PC-3 (cell line): Measurements from ENCODE around the gene BTD. TPM values are rescaled to one million over a fixed set of nuclear protein-coding genes. Genes with fewer than 3 reads are reported as not detected.

ENCODE experiments used
- ATAC-seq: fragments of 200-7000 bp; cut with Tn5 transposase; 2 replicates; pipeline ENCODE4 v1.9.1; 2020; ENCODE audit warnings: mild to moderate bottlenecking, moderate library complexity
- BruUV-seq: library from RNA; stranded (reverse); fragments of 400-500 nt; replicated peaks from 2 replicates; lab custom pipeline; 2021; lab: Mats Ljungman, UMichigan
- CTCF ChIA-PET: fragments of 300-600 bp; sonication (Branson Sonifier 250); formaldehyde crosslinking; loops from one replicate; lab custom pipeline; 2022; ENCODE audit warnings: antibody characterized with exemption; lab: Charles Lee
- POLR2A ChIA-PET: fragments of 300-600 bp; sonication (Branson Sonifier 250); formaldehyde crosslinking; loops from one replicate; lab custom pipeline; 2022; ENCODE audit warnings: antibody characterized with exemption; ENCODE audit not compliant: unreplicated experiment; lab: Charles Lee
- DNase-seq: peaks from one replicate; pipeline ENCODE4 v3.0.0-alpha.2; 2015
- H2AFZ ChIP-seq: fragments of 300-600 bp; sonication (generic); 2 replicates; pipeline ENCODE4 v1.6.0; 2016; ENCODE audit warnings: antibody characterized with exemption, low read length
- H3F3A ChIP-seq: fragments of 300-600 bp; sonication (generic); one replicate; pipeline ENCODE4 v1.6.0; 2017; ENCODE audit warnings: antibody characterized with exemption, low read length, control low read depth, mild to moderate bottlenecking; ENCODE audit not compliant: unreplicated experiment
- H3K27ac ChIP-seq: fragments of 300-600 bp; sonication (generic); 2 replicates; pipeline ENCODE4 v1.5.1; 2016; ENCODE audit warnings: mild to moderate bottlenecking, low read length
- H3K27me3 ChIP-seq: fragments of 300-600 bp; sonication (generic); 2 replicates; pipeline ENCODE4 v1.6.1; 2016; ENCODE audit warnings: low read length, mixed read lengths
- H3K36me3 ChIP-seq: fragments of 300-600 bp; sonication (generic); 2 replicates; pipeline ENCODE4 v1.6.1; 2016; ENCODE audit warnings: low read depth, mixed run types, low read length, mixed read lengths
- H3K4me1 ChIP-seq: fragments of 300-600 bp; sonication (generic); 2 replicates; pipeline ENCODE4 v1.5.1; 2016; ENCODE audit warnings: low read length; ENCODE audit not compliant: insufficient read depth
- H3K4me2 ChIP-seq: fragments of 300-600 bp; sonication (generic); 2 replicates; pipeline ENCODE4 v1.6.0; 2016; ENCODE audit warnings: low read length
- H3K4me3 ChIP-seq: fragments of 300-600 bp; sonication (generic); 2 replicates; pipeline ENCODE4 v1.5.1; 2016; ENCODE audit warnings: mild to moderate bottlenecking, low read length, mixed read lengths
- H3K79me2 ChIP-seq: fragments of 300-600 bp; sonication (generic); 2 replicates; pipeline ENCODE4 v1.6.1; 2017; ENCODE audit warnings: low read length, mixed read lengths
- H3K9ac ChIP-seq: fragments of 300-600 bp; sonication (generic); 2 replicates; pipeline ENCODE4 v1.6.0; 2016; ENCODE audit warnings: mild to moderate bottlenecking, low read length
- H3K9me2 ChIP-seq: fragments of 300-600 bp; sonication (generic); replicated peaks from 2 replicates; pipeline ENCODE4 v1.6.1; 2016; ENCODE audit warnings: mixed run types, low read length, mixed read lengths
- H3K9me3 ChIP-seq: fragments of 300-600 bp; sonication (generic); 2 replicates; pipeline ENCODE4 v1.6.1; 2016; ENCODE audit warnings: low read length, mixed read lengths
- H4K20me1 ChIP-seq: fragments of 300-600 bp; sonication (generic); 2 replicates; pipeline ENCODE4 v1.6.1; 2016; ENCODE audit warnings: low read length, mixed read lengths
- EZH2 ChIP-seq: fragments of 300-600 bp; sonication (generic); IDR thresholded peaks from one replicate; pipeline ENCODE4 v1.6.1; 2017; ENCODE audit warnings: antibody characterized with exemption, mild to moderate bottlenecking, low read length; ENCODE audit not compliant: unreplicated experiment
- EZH2phosphoT487 ChIP-seq: fragments of 300-600 bp; sonication (generic); IDR thresholded peaks from 2 replicates; pipeline ENCODE4 v1.6.1; 2018; ENCODE audit warnings: mild to moderate bottlenecking, antibody characterized with exemption, low read length, borderline replicate concordance
- intact Hi-C: fragments of 100-400 bp; cut with micrococcal nuclease; formaldehyde crosslinking; loops from 2 replicates; pipeline ENCODE4 v1.9.0; 2023
- total RNA-seq: library from RNA; depleted of rRNA; stranded (reverse); fragments of >200 nt; gene quantifications from 2 replicates; pipeline ENCODE4 v1.2.3, GENCODE V29; 2014
- TF ChIP-seq, protein P1 (sequence below): fragments of 300-600 bp; sonication (generic); conservative IDR thresholded peaks from 2 replicates; pipeline ENCODE4 v1.5.1; 2017; ENCODE audit warnings: antibody characterized with exemption, low read depth, mild to moderate bottlenecking, low read length

The BTD gene
- total RNA-seq, 1 experiment from 2014 or later = 11.7 TPM

GRCh38 chr3:15659254-15659975 lies 57.9 kb downstream of the BTD start:
- Histone ChIP-seq H3K4me1 (peaks cover 18% of the 10 kb centered on the region), H3K36me3 (peaks cover 6% of the 10 kb centered on the region; the same call in 1 of the 2 replicates), H4K20me1 (no peaks in the 10 kb centered on the region), H3K4me2 (no peak overlapping the region), H3K27ac (peak overlapping the region; percentile 80), H2AFZ (no peak overlapping the region), H3K4me3 (no peak overlapping the region), H3F3A (no peaks in the 10 kb centered on the region), H3K9me2 (no peaks in the 10 kb centered on the region), H3K27me3 (no peaks in the 10 kb centered on the region), H3K79me2 (no peaks in the 10 kb centered on the region), H3K9ac (peak overlapping the region; percentile 36; the same call in 1 of the 2 replicates), H3K9me3 (peaks cover 14% of the 10 kb centered on the region)
- BruUV-seq = no TSS peak
- CTCF ChIA-PET = no interaction called here
- intact Hi-C loops = no loop called here
- POLR2A ChIA-PET = no interaction called here
- 0 out of 2 replicates have a peak, but pooled peaks have one; percentile 15 for ATAC-seq
- TF ChIP-seq EZH2 = no peak
- TF ChIP-seq, protein P1, sequence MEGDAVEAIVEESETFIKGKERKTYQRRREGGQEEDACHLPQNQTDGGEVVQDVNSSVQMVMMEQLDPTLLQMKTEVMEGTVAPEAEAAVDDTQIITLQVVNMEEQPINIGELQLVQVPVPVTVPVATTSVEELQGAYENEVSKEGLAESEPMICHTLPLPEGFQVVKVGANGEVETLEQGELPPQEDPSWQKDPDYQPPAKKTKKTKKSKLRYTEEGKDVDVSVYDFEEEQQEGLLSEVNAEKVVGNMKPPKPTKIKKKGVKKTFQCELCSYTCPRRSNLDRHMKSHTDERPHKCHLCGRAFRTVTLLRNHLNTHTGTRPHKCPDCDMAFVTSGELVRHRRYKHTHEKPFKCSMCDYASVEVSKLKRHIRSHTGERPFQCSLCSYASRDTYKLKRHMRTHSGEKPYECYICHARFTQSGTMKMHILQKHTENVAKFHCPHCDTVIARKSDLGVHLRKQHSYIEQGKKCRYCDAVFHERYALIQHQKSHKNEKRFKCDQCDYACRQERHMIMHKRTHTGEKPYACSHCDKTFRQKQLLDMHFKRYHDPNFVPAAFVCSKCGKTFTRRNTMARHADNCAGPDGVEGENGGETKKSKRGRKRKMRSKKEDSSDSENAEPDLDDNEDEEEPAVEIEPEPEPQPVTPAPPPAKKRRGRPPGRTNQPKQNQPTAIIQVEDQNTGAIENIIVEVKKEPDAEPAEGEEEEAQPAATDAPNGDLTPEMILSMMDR = no peak
- no peak for TF ChIP-seq EZH2phosphoT487
- peak; percentile 22 for DNase-seq

DNA sequence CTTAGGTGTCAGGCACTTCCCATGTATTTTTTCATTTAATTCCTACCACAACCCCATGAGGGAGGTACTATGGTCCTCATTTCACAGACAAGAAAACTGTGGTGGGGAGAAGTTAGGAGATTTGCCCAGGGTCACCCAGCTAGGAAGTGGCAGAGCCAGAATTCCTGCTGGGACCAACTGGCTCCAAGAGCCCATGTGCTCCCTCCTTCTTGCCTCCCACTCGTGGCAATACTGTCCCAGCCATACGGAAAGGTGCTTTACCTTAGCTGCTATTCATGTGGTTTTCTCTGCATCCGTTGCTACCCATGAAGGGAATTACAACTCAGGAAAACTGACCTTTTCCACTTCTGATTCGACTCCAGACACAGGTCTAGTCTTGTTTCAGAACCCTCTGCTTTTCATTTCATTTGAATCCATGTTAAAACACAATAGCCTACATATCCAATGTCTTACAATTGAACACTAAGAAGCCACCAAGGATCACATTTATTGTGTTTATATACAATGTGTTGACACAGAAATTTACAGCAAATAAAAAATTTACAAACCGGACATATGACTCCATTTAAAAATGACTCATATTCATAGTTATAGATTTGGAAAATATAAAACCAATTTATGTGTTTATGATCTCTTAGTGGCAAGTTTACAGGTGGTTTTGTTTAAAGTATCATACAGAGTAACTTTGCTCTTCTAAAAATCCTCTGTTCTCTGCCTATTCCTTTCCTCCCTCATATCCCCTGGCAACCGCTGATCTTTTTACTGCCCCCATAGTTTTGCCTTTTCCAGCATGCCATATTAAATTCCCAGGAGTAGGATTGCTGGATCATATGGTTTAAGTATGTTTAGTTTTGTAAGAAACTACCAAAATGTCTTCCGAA lies 58.8 kb downstream of the BTD start:
- BruUV-seq = no TSS peak
- no peaks in the 10 kb centered on the region for H3K79me2 ChIP-seq
- H3K4me2 ChIP-seq = peak overlapping the region; percentile 40
- no peaks in the 10 kb centered on the region for H3K27me3 ChIP-seq
- H3K9ac ChIP-seq = peak overlapping the region; percentile 36
- peaks cover 14% of the 10 kb centered on the region for H3K9me3 ChIP-seq
- no peak overlapping the region for H2AFZ ChIP-seq
- POLR2A ChIA-PET = no interaction called here
- H3K9me2 ChIP-seq = no peaks in the 10 kb centered on the region
- CTCF ChIA-PET = no interaction called here
- H3K36me3 ChIP-seq = peaks cover 6% of the 10 kb centered on the region; the same call in 1 of the 2 replicates
- H4K20me1 ChIP-seq = no peaks in the 10 kb centered on the region
- peak; percentile 75 for DNase-seq
- peak overlapping the region; percentile 80 for H3K27ac ChIP-seq
- H3K4me3 ChIP-seq = no peak overlapping the region
- TF ChIP-seq EZH2phosphoT487 = no peak
- TF ChIP-seq, protein P1 = no peak
- TF ChIP-seq EZH2 = no peak
- H3K4me1 ChIP-seq = peaks cover 18% of the 10 kb centered on the region
- intact Hi-C loops = loop anchor here (1.0 kb wide), 4 partner anchors 13 to 109 kb away; no protein-coding TSS in a partner anchor
- peak; percentile 85 for ATAC-seq
- no peaks in the 10 kb centered on the region for H3F3A ChIP-seq
